G401 (cell line): ENCODE measurements around the gene CEP57. TPM values are rescaled to one million over a fixed set of nuclear protein-coding genes. Genes with fewer than 3 reads are reported as not detected.

Experiments
- DNase-seq: peaks from one replicate; pipeline ENCODE4 v3.0.0-alpha.2; 2015; ENCODE audit warnings: low spot score
- in situ Hi-C: cut with HindIII; loops from 2 replicates; pipeline ENCODE4 v1.10.0; 2016; ENCODE audit warnings: low sequenced_read_pairs, mixed read lengths
- total RNA-seq: library from RNA; depleted of rRNA; stranded (reverse); fragments of >200 nt; shearing (Covaris generic); gene quantifications from 2 replicates; pipeline ENCODE4 v1.2.3, GENCODE V29; 2014; rRNA removed

Gene CEP57
- 62.0 and 62.8 TPM in 2 replicates for total RNA-seq

- peak; percentile 99 for DNase-seq
- in situ Hi-C loops = no loop called here
Measured at GRCh38 chr11:95790123-95790932, at the start of gene CEP57. TSS of gene CEP57 (plus strand) at chr11:95790498. CDS start at chr11:95790699, 201 bp downstream.

DNA sequence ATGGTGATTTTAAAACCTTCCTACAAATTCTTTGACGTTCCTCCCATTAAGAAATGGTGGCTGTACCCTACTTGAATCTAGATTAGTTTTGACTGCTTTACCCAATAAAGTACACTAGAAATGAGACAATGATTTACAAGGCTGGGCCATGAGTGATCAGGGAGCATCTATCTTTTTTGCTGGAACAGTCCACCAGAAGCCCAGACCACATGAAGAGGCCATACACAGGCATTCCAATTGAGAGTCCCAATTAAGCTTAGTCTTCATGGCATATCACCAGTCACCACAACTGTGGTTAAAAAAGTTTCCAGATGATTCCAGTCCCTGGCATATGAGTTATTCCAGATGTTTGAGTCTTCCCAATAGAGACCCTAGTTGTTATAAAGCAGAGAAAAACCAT lies 40.2 kb upstream of the CEP57 start:
- DNase-seq = no peak
- in situ Hi-C loops = no loop called here

DNA sequence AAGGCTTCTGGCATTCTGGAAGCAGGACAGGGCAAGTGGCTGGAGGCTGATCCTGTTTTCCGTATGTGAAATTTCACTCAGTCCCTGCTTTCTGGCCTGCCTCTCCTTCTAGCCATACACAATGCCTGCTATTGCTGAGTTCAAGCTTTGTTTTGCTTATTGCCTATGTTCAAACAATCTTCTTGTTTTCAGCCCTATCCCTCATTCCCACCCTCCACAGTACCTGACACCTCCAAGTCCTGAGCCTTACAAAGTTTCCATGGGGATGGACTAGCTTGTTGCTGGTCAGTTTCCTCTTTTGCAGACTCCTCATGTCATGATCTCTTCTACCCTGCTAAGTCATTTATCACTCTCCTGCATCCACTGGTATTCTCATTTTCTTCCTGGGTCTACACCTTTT lies 38.8 kb upstream of the CEP57 start:
- DNase-seq = no peak
- in situ Hi-C loops = no loop called here

- in situ Hi-C loops = no loop called here
- DNase-seq = no peak
Measured at GRCh38 chr11:95760941-95761340, 29.4 kb upstream of the CEP57 start.

DNA sequence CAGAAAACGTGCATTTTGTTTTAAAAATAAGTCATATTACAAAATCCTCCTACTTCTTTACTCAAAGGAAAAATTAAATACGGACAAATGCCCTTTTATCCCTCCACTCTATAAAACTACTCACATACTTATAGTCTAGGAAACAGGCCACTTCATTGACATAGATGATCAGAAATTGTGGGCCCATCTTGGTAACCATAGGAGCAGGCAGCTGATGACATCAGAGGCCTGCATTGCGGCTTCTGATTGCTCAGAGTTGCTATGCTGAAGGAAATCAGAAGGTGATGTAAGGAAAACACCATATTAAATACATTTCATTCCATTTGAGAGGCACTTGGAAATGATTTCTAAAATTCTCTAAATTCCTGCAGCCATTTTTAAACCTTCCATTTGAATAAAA lies 27.8 kb upstream of the CEP57 start:
- in situ Hi-C loops = no loop called here
- DNase-seq = no peak

DNA sequence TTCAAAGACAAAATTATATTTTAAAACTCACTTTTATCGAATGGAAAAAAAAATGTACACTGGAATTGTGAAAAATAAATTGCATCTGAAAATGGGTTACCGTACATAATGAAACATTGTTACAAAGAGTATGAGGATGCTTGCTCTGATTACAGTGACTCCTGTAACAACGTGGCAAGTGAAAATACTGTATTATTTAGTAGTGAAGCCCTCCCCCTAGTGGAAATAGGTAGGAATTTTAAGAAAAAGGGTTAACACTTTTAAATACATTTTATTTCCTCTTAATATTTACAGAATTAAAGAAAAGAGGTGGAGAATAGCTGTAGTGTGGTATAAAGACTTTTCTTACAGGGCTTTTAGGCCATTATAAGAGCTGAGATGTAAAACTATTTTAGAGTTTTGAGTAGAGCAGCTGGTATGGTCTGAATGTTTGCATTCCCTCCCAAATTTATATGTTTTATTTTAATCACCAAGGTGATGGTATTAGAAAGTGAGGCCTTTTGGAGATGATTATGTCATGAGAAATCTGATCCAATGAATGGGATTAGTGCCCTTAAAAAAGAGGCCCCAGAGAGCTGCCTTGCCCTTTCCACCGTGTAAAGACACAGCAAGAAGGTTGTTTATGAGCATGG lies 25.9 kb upstream of the CEP57 start:
- DNase-seq = peak; percentile 74
- in situ Hi-C loops = no loop called here

GRCh38 chr11:95766701-95767100 lies 23.6 kb upstream of the CEP57 start:
- DNase-seq = no peak
- in situ Hi-C loops = no loop called here

DNA sequence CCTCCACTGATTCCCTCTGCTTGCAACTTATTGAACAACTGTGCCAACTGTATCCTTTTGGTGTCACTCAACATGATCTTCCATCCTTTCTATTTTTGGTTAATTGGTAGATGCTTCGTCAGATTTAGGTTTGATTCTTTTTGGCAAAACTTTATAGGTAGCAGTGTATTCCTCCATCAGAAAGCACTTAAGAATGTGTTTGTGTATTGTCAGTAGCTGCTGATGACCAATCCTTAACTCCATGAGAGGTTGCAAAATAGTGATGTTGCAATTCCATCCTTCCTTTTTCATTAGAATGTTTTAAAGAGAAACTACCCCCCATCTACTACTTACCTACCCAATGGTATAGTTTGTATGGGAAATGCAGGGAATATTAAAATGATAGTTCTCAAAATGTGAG lies 22.8 kb upstream of the CEP57 start:
- no peak for DNase-seq
- in situ Hi-C loops = no loop called here

DNA sequence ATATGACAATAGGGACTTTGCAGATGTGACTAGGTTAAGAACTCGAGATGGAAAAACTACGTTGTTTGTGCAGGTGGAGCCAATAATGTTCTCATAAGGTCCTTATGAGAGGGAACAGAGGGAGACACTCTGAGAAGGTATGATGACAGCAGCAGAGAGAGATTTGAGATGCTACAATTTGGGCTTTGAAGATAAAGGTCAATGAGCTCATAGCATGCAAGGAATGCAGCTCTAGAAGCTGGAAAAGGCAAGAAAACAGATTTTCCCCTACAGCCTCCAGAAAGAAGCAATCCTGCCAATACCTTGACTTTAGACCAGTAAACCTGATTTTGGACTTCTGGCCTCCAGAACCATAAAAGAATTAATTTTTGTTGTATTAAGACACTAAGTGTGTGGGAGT lies 21.8 kb upstream of the CEP57 start:
- DNase-seq = no peak
- in situ Hi-C loops = no loop called here

DNA sequence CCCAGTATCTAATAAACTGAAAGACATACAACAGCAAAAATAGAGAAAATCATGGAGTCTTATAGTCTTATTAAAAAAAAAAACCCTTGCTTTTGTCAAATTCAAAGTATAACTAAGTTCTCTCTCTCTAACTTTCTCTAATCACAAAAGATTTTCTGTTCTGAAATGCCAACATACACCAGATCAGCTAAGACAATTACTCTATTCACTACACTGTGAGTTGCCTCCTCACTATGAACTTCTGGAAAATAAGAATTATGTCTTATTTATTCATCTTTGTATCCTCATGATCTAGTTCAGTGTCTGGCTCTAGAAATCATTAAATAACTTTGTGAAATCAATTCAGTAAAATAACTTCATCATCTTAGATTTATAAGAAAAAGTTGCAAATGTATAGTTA lies 13.4 kb upstream of the CEP57 start:
- in situ Hi-C loops = no loop called here
- DNase-seq = no peak

DNA sequence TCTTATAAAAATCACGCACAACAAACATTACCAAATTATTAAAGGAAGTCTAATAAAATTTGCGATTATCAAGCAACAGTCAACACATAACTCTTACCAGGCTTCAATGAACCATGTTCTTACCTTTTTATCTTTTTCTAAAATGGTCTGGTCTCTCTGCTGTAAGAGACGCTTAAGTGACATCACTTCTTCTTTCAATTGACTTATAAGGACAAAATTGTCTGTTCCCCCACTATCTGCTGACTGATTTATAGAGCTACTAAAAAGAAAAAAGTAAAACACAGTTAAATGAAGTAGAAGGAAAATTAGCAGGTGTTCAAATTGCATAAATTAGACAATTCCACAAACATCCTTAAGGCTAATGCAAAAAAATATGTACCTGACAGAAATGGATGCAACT lies 11.6 kb upstream of the CEP57 start:
- DNase-seq = no peak
- in situ Hi-C loops = no loop called here

DNA sequence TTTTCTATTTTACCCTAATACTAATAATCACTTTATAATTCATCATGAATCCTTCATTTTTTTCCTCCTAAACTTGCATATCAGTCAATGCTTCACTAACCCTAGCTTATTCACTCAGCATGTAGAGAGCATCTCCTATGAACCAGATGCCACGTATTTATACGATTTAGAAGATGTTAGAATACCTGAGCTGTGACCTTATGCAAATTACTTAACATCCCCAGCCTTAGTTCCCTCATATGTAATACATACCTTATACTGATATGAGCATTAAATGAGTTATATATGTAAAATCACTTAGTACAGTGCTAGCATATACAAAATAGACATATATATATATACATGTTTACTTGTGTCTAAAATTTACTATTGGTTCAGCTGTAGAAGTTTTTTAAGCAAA lies 9.8 kb upstream of the CEP57 start:
- no peak for DNase-seq
- in situ Hi-C loops = no loop called here

DNA sequence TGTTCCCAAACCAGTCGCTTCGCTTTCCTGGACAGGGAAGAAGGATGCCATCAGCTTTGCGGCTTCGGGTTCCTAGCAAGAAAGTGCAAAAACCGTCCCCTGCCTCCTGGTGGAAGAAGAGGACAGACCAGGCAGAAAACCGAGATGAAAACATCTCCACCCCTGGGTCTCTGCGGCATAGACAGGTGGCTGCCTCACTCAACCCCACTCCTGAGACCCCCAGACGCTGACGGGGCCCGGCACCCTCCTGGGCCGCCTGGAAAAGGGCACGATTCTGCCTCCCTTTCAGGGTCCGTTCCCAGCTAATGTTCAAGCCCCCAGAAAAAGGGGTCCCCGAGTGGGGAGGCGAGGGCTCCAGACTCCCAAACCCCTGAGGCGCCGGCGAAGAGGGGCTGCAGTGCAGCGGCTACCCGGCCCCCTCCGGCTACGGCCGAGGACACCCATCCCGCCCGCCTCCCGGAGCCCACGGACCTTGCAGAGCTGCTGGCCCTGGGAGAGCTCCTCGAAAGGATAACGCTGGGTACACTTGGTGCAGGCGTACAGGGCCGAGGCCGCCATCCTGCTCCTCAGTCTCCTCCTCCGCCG lies 1.3 kb upstream of the CEP57 start:
- peak; percentile 49 for DNase-seq
- in situ Hi-C loops = no loop called here

GRCh38 chr11:95789506-95790122 lies 684 bp upstream of the CEP57 start, which contains the start of gene FAM76B:
TSS of gene FAM76B (minus strand) at chr11:95789782. CDS start at chr11:95789478, 304 bp downstream.
- in situ Hi-C loops = no loop called here
- peak; percentile 99 for DNase-seq

GRCh38 chr11:95790933-95791708 lies 823 bp downstream of the CEP57 start:
- in situ Hi-C loops = no loop called here
- peak; percentile 65 for DNase-seq

DNA sequence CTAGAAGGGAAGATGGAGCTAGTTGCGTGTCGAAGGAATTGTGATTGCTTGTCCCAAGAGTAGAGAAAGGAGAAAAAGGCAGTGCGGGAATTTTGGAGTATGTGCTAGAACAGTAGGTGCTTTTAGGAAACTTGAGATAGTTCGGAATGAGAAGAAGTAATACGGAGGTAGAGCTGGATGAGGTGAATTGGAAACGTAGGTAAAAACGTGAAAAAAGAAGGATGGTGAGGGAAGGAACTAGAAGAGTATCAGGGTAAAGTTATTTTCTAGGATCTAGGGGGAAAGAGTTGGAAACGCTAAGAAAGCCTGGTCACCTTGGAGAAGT lies 1.4 kb downstream of the CEP57 start:
- in situ Hi-C loops = no loop called here
- DNase-seq = no peak

DNA sequence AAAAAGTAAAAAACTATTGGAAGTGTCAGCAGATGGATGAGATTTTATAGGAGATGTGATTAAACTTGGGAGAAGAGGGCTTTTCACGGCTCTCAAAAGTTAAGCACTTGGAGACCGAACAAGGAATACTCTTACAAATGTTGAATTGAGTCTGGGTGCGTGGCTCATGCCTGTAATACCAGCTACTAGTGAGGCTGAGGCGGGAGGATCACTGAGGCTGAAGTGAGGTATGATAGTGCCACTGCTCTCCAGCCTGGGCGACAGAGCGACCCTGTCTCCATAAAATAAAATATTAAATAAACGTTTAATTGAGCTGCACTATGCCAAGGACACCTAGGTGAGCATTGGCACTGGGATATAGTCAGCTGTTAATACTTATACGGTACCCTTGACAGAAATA lies 1.9 kb downstream of the CEP57 start:
- in situ Hi-C loops = no loop called here
- no peak for DNase-seq

DNA sequence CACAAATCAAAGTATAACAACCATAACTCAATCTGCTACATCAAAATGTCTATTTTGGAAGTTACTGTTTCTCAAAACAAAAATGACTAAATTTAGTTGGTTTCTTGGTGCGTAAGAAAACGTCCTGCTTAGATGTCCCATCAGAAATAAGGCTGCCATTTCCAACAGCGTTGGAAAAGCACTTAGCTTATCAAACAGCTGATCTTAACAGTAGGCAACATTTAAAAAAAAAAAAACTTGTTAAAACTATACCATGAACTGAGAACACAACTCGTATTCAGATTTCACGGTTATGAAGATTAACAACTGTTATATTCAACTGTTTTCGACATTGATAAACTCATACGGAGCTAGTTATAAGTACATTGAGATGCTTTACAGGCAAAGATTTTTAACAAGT lies 2.4 kb downstream of the CEP57 start:
- DNase-seq = no peak
- in situ Hi-C loops = no loop called here

DNA sequence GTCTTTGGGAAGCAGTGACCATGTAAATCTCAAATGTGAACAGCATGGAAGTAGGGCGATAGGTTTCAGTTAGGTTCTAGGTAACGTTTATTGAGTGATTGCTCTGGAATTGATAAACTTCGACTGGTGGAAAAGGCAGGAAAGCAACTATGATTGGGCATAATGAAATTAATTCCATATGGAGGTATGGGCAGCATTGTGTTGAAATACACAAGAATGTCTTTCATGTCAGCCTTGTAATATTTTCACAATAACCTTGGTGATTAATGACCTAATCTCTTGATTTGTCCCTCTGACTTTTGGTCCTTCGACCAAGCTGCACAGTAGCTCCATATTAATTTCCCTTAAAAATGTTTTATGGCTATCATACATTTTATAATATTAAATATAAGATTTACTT lies 2.8 kb downstream of the CEP57 start:
- in situ Hi-C loops = no loop called here

More for the DNA sequence above, 2.8 kb downstream of the CEP57 start:
- no peak for DNase-seq
